ENCODE results near the gene OTUD1. TPM values are rescaled to one million over a fixed set of nuclear protein-coding genes. Genes with fewer than 3 reads are reported as not detected.

Gene OTUD1
- total RNA-seq, 1 experiment from 2014 or later: 23.9 TPM

DNA sequence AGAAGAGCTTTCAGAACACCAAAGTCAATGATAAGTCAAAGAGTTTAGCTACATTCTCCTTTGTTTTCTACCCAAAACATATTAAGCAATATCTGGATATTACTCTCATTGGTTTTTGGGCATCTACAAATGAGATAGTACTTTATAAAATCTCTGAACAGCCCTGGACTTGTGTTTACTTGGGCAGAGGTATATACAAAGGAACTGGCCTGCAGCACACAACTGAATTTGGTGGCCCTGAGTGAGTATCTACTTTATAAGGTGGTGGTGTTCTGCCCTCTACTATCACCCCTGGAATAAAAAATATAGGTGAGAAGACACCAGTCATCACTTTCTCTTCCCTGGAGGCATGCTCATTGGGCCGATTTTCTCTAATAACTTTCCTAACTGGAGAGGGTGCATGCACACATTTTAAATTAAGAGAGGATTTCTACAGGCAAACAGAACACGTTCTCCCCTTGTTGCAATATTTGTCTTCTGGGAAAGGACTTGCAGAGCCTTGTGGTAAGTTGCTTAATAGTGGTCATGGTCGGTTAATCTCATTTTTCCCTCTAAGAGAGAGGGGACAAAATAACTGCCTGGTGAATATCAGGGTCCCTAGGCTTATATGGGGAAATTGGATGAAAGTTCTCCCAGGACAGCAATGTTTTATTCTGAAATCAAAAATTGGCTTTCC, 41.1 kb downstream of the OTUD1 start:
- Histone ChIP-seq H3K9me3 (ENCODE audit: low read depth, low read length, poor library complexity, severe bottlenecking) (no peaks in the 10 kb centered on the region), H3K4me1 (ENCODE audit: insufficient read depth, low read length, poor library complexity, severe bottlenecking) (no peaks in the 10 kb centered on the region), H3K27me3 (replicated peaks; ENCODE audit: insufficient read depth, low read depth, low read length, poor library complexity) (no peaks in the 10 kb centered on the region), H3K27ac (ENCODE audit: low read depth, low read length, poor library complexity, severe bottlenecking) (no peak overlapping the region), H3K36me3 (ENCODE audit: insufficient read depth, low read length, poor library complexity, severe bottlenecking) (no peaks in the 10 kb centered on the region), H3K4me3 (ENCODE audit: low read depth, low read length, poor library complexity, severe bottlenecking) (no peak overlapping the region)
- intact Hi-C loops (cut with micrococcal nuclease; ENCODE audit: unreplicated experiment): no loop called here
- no peak for DNase-seq (ENCODE audit: low spot score)
- ChIA-PET POLR2A (ENCODE audit: low non-redundant PET) (no interaction called here), CTCF (no interaction called here)
- no peak for TF ChIP-seq EZH2 (IDR thresholded peaks at IDR 0.05; ENCODE audit: borderline replicate concordance, low read depth, low read length, poor library complexity, severe bottlenecking)
- TF ChIP-seq, protein P1, sequence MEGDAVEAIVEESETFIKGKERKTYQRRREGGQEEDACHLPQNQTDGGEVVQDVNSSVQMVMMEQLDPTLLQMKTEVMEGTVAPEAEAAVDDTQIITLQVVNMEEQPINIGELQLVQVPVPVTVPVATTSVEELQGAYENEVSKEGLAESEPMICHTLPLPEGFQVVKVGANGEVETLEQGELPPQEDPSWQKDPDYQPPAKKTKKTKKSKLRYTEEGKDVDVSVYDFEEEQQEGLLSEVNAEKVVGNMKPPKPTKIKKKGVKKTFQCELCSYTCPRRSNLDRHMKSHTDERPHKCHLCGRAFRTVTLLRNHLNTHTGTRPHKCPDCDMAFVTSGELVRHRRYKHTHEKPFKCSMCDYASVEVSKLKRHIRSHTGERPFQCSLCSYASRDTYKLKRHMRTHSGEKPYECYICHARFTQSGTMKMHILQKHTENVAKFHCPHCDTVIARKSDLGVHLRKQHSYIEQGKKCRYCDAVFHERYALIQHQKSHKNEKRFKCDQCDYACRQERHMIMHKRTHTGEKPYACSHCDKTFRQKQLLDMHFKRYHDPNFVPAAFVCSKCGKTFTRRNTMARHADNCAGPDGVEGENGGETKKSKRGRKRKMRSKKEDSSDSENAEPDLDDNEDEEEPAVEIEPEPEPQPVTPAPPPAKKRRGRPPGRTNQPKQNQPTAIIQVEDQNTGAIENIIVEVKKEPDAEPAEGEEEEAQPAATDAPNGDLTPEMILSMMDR (conservative IDR thresholded peaks at IDR 0.05; ENCODE audit: low read depth, low read length): no peak
- no TSS peak for BruUV-seq (replicated peaks)

DNA sequence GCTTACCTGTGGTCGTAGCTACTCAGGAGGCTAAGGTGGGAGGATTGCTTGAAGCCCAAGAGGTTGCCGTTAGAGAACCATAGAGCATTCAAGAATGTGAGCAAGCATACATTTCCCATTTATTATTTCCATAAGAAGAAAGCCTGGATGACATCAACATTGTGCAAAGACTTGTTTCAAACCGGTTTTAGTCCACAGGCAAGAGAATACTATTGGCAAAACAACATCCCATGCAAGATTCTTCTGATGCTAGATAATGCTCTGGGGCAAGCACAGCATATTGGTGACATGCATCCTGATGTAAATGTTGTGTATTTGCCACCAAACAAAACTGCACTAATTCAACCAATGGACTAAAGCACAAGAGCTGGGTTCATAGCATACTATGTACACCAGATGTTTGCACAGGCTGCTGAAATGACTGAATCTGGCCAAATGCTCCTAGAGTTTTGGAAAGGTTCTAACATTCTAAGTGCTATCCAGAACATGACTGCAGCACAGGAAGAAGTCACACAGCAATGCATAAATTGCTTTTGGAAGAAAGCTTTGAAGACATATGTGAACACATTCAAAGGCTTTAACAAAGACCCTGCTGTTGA, 42.6 kb downstream of the OTUD1 start:
- H3K4me1 ChIP-seq (ENCODE audit: insufficient read depth, low read length, poor library complexity, severe bottlenecking): no peaks in the 10 kb centered on the region
- H3K36me3 ChIP-seq (ENCODE audit: insufficient read depth, low read length, poor library complexity, severe bottlenecking): no peaks in the 10 kb centered on the region
- POLR2A ChIA-PET (ENCODE audit: low non-redundant PET): no interaction called here
- no peaks in the 10 kb centered on the region for H3K27me3 ChIP-seq (replicated peaks; ENCODE audit: insufficient read depth, low read depth, low read length, poor library complexity)
- intact Hi-C loops (cut with micrococcal nuclease; ENCODE audit: unreplicated experiment): no loop called here
- H3K27ac ChIP-seq (ENCODE audit: low read depth, low read length, poor library complexity, severe bottlenecking): no peak overlapping the region
- TF ChIP-seq EZH2 (IDR thresholded peaks at IDR 0.05; ENCODE audit: borderline replicate concordance, low read depth, low read length, poor library complexity, severe bottlenecking): no peak
- TF ChIP-seq, protein P1 (conservative IDR thresholded peaks at IDR 0.05; ENCODE audit: low read depth, low read length): no peak
- H3K4me3 ChIP-seq (ENCODE audit: low read depth, low read length, poor library complexity, severe bottlenecking): no peak overlapping the region
- H3K9me3 ChIP-seq (ENCODE audit: low read depth, low read length, poor library complexity, severe bottlenecking): no peaks in the 10 kb centered on the region
- CTCF ChIA-PET: no interaction called here
- no TSS peak for BruUV-seq (replicated peaks)
- DNase-seq (ENCODE audit: low spot score): no peak

DNA sequence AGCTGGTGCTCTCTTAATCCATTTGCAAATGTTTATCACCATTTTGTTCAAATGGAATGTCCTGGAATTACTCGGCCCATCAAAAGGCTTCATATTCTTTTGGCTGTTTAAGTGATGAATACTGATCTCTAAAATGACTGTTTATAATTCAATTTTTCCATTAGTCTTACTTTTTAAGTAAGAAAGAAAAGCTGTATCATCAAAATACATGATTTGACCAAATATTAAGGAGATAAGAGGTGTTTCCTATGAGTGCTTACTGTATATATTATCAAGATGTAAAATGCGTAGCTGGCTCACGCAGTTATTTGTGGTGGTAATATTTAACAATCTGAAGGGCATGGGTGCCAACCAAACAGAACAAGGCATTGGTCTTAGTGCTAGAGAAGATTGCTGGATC, 51.2 kb downstream of the OTUD1 start:
- intact Hi-C loops (cut with micrococcal nuclease; ENCODE audit: unreplicated experiment): no loop called here
- H3K4me3 ChIP-seq (ENCODE audit: low read depth, low read length, poor library complexity, severe bottlenecking): no peak overlapping the region
- no peaks in the 10 kb centered on the region for H3K9me3 ChIP-seq (ENCODE audit: low read depth, low read length, poor library complexity, severe bottlenecking)
- BruUV-seq (replicated peaks): no TSS peak
- no peak for TF ChIP-seq EZH2 (IDR thresholded peaks at IDR 0.05; ENCODE audit: borderline replicate concordance, low read depth, low read length, poor library complexity, severe bottlenecking)
- TF ChIP-seq, protein P1 (conservative IDR thresholded peaks at IDR 0.05; ENCODE audit: low read depth, low read length): no peak
- no peak for DNase-seq (ENCODE audit: low spot score)
- no peaks in the 10 kb centered on the region for H3K4me1 ChIP-seq (ENCODE audit: insufficient read depth, low read length, poor library complexity, severe bottlenecking)
- H3K27ac ChIP-seq (ENCODE audit: low read depth, low read length, poor library complexity, severe bottlenecking): no peak overlapping the region
- H3K27me3 ChIP-seq (replicated peaks; ENCODE audit: insufficient read depth, low read depth, low read length, poor library complexity): no peaks in the 10 kb centered on the region
- CTCF ChIA-PET: no interaction called here
- POLR2A ChIA-PET (ENCODE audit: low non-redundant PET): no interaction called here
- H3K36me3 ChIP-seq (ENCODE audit: insufficient read depth, low read length, poor library complexity, severe bottlenecking): no peaks in the 10 kb centered on the region

Small RNA genes lying within 50 kb of the gene (microRNA-seq; reads per million reads assigned to microRNA genes)
- not detected for gene MIR1254-2

Other genes starting within 250 kb of the OTUD1 start
- not detected in 2 replicates for gene PTF1A, start 246.8 kb upstream of the OTUD1 start, total RNA-seq (2021)
- gene C10orf67, start 94.3 kb upstream of the OTUD1 start, total RNA-seq (2021): 0.13 and 0.50 TPM in 2 replicates

Data from A673 (cell line).